PC-9 (cell line): ENCODE data around the gene OPRM1.

ENCODE experiments used
- EZH2 ChIP-seq: fragments of 200-600 bp; sonication (generic); IDR thresholded peaks from 2 replicates; pipeline ENCODE4 v1.8.0; 2017; ENCODE audit warnings: antibody characterized with exemption, low read depth
- TF ChIP-seq, protein P1 (sequence below): fragments of 200-600 bp; sonication (generic); conservative IDR thresholded peaks from 2 replicates; pipeline ENCODE4 v1.6.1; 2017; ENCODE audit warnings: mixed run types, antibody characterized with exemption, mild to moderate bottlenecking, moderate library complexity

DNA sequence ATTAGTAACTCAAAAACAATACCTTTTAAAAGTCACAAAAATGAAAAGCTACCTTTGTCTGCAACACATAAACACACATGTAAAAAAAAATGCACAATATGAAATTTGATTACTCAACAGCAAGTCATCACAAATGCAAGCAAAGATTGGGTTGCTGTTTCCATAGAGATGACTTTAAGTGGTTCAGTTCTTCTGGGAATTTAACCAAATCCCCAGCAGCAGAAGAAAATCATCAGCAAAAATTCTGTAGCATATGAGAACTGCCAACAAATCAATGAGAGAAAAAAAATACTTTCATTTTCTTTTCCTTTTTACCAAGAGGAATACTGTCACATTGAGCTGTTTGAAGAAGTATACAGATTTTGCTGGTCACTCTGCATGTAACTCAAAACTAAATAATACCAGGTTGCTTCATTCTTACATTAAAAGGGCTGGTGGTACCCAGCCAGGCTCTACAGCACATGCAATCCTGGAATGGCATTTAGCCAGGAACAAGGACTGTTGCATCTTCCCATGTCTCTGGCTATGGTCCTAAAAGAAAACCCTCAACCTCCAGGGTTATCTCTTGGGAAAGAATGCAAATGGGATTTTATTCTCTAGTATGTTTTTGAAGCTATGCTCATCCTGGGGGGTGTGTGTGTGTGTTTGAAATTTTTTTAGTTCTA, 158.3 kb downstream of the OPRM1 start:
- TF ChIP-seq, protein P1, sequence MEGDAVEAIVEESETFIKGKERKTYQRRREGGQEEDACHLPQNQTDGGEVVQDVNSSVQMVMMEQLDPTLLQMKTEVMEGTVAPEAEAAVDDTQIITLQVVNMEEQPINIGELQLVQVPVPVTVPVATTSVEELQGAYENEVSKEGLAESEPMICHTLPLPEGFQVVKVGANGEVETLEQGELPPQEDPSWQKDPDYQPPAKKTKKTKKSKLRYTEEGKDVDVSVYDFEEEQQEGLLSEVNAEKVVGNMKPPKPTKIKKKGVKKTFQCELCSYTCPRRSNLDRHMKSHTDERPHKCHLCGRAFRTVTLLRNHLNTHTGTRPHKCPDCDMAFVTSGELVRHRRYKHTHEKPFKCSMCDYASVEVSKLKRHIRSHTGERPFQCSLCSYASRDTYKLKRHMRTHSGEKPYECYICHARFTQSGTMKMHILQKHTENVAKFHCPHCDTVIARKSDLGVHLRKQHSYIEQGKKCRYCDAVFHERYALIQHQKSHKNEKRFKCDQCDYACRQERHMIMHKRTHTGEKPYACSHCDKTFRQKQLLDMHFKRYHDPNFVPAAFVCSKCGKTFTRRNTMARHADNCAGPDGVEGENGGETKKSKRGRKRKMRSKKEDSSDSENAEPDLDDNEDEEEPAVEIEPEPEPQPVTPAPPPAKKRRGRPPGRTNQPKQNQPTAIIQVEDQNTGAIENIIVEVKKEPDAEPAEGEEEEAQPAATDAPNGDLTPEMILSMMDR: no peak
- no peak for TF ChIP-seq EZH2
